Measurements from ENCODE around the gene SLC15A4.
"Not testable (repeated sequence)": the region's sequence is repeated elsewhere in the genome, so short reads cannot be mapped to it uniquely, and the experiment has no call there.

Gene SLC15A4

GRCh38 chr12:128813392-128813791 is 10.4 kb downstream of the SLC15A4 start:
- no peak for DNase-seq

- no peak for DNase-seq
These were observed 12.0 kb downstream of the SLC15A4 start for GRCh38 chr12:128811806-128812205.

- DNase-seq, result peak; percentile 66
These were observed 13.3 kb downstream of the SLC15A4 start for GRCh38 chr12:128810182-128811127.

- DNase-seq, result no peak
These were observed 15.1 kb downstream of the SLC15A4 start for GRCh38 chr12:128808651-128809050.

GRCh38 chr12:128807161-128807724 is 16.5 kb downstream of the SLC15A4 start:
- DNase-seq, result no peak

GRCh38 chr12:128806573-128806972 is 17.2 kb downstream of the SLC15A4 start:
- DNase-seq, result no peak

GRCh38 chr12:128805406-128805805 is 18.4 kb downstream of the SLC15A4 start:
- not testable (repeated sequence) for DNase-seq

GRCh38 chr12:128804762-128805161 is 19.0 kb downstream of the SLC15A4 start:
- DNase-seq, result no peak

- DNase-seq, result no peak
These were observed 20.0 kb downstream of the SLC15A4 start for GRCh38 chr12:128803788-128804187.

GRCh38 chr12:128802756-128803155 is 21.0 kb downstream of the SLC15A4 start:
- no peak for DNase-seq

GRCh38 chr12:128801879-128802391 is 21.8 kb downstream of the SLC15A4 start:
- no peak for DNase-seq

GRCh38 chr12:128800606-128801005 is 23.2 kb downstream of the SLC15A4 start:
- no peak for DNase-seq

GRCh38 chr12:128798571-128799341 is 25.0 kb downstream of the SLC15A4 start:
- no peak for DNase-seq

GRCh38 chr12:128797119-128798118 is 26.3 kb downstream of the SLC15A4 start:
- no peak for DNase-seq

- DNase-seq, result no peak
These were observed 27.2 kb downstream of the SLC15A4 start for GRCh38 chr12:128796439-128797118.

GRCh38 chr12:128795530-128796361 is 28.0 kb downstream of the SLC15A4 start:
- no peak for DNase-seq

- no peak for DNase-seq
These were observed 28.9 kb downstream of the SLC15A4 start for GRCh38 chr12:128794661-128795529.

- DNase-seq, result no peak
These were observed 30.1 kb downstream of the SLC15A4 start for GRCh38 chr12:128793701-128794100.

- DNase-seq, result no peak
These were observed 30.9 kb downstream of the SLC15A4 start for GRCh38 chr12:128792881-128793280.
